ENCODE results near the gene EPN2.

- TF ChIP-seq REST (IDR thresholded peaks at IDR 0.05; ENCODE audit: unreplicated experiment) (no peak), CTCF (conservative IDR thresholded peaks at IDR 0.05; ENCODE audit: low read depth in 2 of 2) (no peak), CREB1 (CRISPR knock-in tag; IDR thresholded peaks at IDR 0.05; ENCODE audit: low read depth) (no peak), EZH2 (IDR thresholded peaks at IDR 0.05; ENCODE audit: low read depth, unreplicated experiment) (no peak)
Observed at GRCh38 chr17:19260958-19261357, 23.8 kb downstream of the EPN2 start.
